ENCODE measurements around the gene CARD19. TPM values are rescaled to one million over a fixed set of nuclear protein-coding genes. Genes with fewer than 3 reads are reported as not detected.

Gene CARD19
- total and polyA plus RNA-seq, 2 of the 8 experiments (the other 6 are each of a cell fraction or from before 2014, with no cell fraction given): 21.2 to 112 TPM

- 89% methylated on average over 13 of the region's 15 CpGs; no CpG with 5 or more reads in 1 of the 2 experiments for WGBS, 2 experiments (ENCODE audit: extremely low coverage in 1 of 2, insufficient coverage in 1 of 2, insufficient read length in 1 of 2, insufficient replicate concordance in 2 of 2, low coverage in 1 of 2, low lambda C conversion rate in 2 of 2, missing lambda C conversion rate in 1 of 2)
- H2BK12ac ChIP-seq (ENCODE audit: low read depth, low read length): no peak overlapping the region
- no peaks in the 10 kb centered on the region; a peak in 2 of 8 replicates for H3K36me3 ChIP-seq (ENCODE audit: control insufficient read depth in 2 of 4, insufficient read depth in 4 of 4, low read length in 3 of 4)
- no peak overlapping the region for H3K14ac ChIP-seq (ENCODE audit: insufficient read length)
- H4K8ac ChIP-seq (ENCODE audit: extremely low read depth, insufficient read depth, low read length): peak overlapping the region; percentile 65; the same call in 1 of the 2 replicates
- peaks cover 0 to 10% of the 10 kb centered on the region in 2 experiments for H4K20me1 ChIP-seq (replicated peaks in 1 of 2; ENCODE audit: control insufficient read depth in 1 of 2, insufficient read depth in 2 of 2, low read length in 2 of 2)
- H2BK120ac ChIP-seq (replicated peaks; ENCODE audit: low read depth, low read length): no peak overlapping the region
- DNase-seq (ENCODE audit: low read depth in 1 of 2, low spot score in 2 of 2) (no peak), FAIRE-seq (no peak)
- no peak overlapping the region for H3K56ac ChIP-seq (replicated peaks; ENCODE audit: insufficient read length, low read depth, low read length)
- H2BK5ac ChIP-seq (ENCODE audit: low read depth, low read length): no peak overlapping the region; the same call in 1 of the 2 replicates
- H3K4ac ChIP-seq (replicated peaks; ENCODE audit: insufficient read length, low read depth, low read length): no peak overlapping the region
- H4K5ac ChIP-seq (ENCODE audit: insufficient read length, low read depth, low read length): no peak overlapping the region
- ChIA-PET CTCF (ENCODE audit: partially characterized antibody) (interaction anchor here (1.0 to 8.8 kb wide), 6 partner anchors 7 to 202 kb away, joined by 3 to 96 read pairs (median 6); no protein-coding TSS in a partner anchor), POLR2A (ENCODE audit: partially characterized antibody) (interaction anchor here (1.2 kb wide), 1 partner anchor 24 kb away, joined by 3 read pairs; no protein-coding TSS in a partner anchor)
- no peaks in the 10 kb centered on the region for H3K79me1 ChIP-seq (ENCODE audit: low read depth, low read length)
- H4K91ac ChIP-seq (replicated peaks; ENCODE audit: insufficient read length, low read length): no peak overlapping the region
- no peak overlapping the region for H3K9ac ChIP-seq (replicated peaks in 1 of 4; ENCODE audit: extremely low read depth in 1 of 4, low read depth in 3 of 4, low read length in 3 of 4)
- H2AK5ac ChIP-seq (ENCODE audit: low read depth, low read length): no peak overlapping the region
- H3K4me1 ChIP-seq (replicated peaks in 1 of 4; ENCODE audit: control insufficient read depth in 3 of 4, insufficient read depth in 4 of 4, low read length in 3 of 4): peaks cover 0 to 17% (median 10%) of the 10 kb centered on the region in 4 experiments; a peak in 6 of 7 replicates
- H2AFZ ChIP-seq (ENCODE audit: low read length): no peak overlapping the region
- H3K9me3 ChIP-seq (ENCODE audit: insufficient read depth in 2 of 2, low read depth in 1 of 2, low read length in 1 of 2): no peaks in the 10 kb centered on the region
- no peak overlapping the region for H3K4me3 ChIP-seq (ENCODE audit: extremely low read depth in 1 of 4, insufficient read depth in 2 of 4, low read depth in 3 of 4, low read length in 4 of 4)
- no peak overlapping the region for H3K23ac ChIP-seq (ENCODE audit: insufficient read length)
- no peaks in the 10 kb centered on the region for H3K27me3 ChIP-seq (replicated peaks in 1 of 4; ENCODE audit: control insufficient read depth in 3 of 4, extremely low read depth in 1 of 4, insufficient read depth in 3 of 4, low read length in 3 of 4)
- H3K23me2 ChIP-seq (ENCODE audit: low read depth, low read length): no peaks in the 10 kb centered on the region
- H3K4me2 ChIP-seq (ENCODE audit: insufficient read depth in 1 of 2, low read depth in 2 of 2, low read length in 2 of 2): no peak overlapping the region
- H2BK20ac ChIP-seq (ENCODE audit: low read length): no peak overlapping the region
- no peak overlapping the region for H3K18ac ChIP-seq (ENCODE audit: extremely low read depth, low read length)
- H2BK15ac ChIP-seq (ENCODE audit: low read length): no peak overlapping the region
- H3K27ac ChIP-seq (ENCODE audit: low read depth, low read length): no peak overlapping the region
- H3K79me2 ChIP-seq (ENCODE audit: control insufficient read depth in 1 of 2, insufficient read depth in 2 of 2, low read length in 2 of 2): no peaks in the 10 kb centered on the region
- TF ChIP-seq MAX (IDR thresholded peaks at IDR 0.05): no peak
- TF ChIP-seq SIRT6 (IDR thresholded peaks at IDR 0.05; ENCODE audit: low read length): no peak
- TF ChIP-seq E2F6 (IDR thresholded peaks at IDR 0.05): no peak
- no peak for TF ChIP-seq USF2 (IDR thresholded peaks at IDR 0.05; ENCODE audit: low read length)
- TF ChIP-seq CBX8 (IDR thresholded peaks at IDR 0.05; ENCODE audit: borderline replicate concordance, low read depth, low read length): no peak
- no peak for TF ChIP-seq MAFK (IDR thresholded peaks at IDR 0.05; ENCODE audit: low read depth, low read length)
- no peak for TF ChIP-seq POLR2A (IDR thresholded peaks at IDR 0.05; ENCODE audit: control extremely low read depth in 1 of 2, low read depth in 2 of 2, low read length in 2 of 2)
- TF ChIP-seq BRCA1 (IDR thresholded peaks at IDR 0.05; ENCODE audit: low read depth, low read length): no peak
- no peak for TF ChIP-seq BACH1 (IDR thresholded peaks at IDR 0.05; ENCODE audit: low read length)
- TF ChIP-seq EP300 (IDR thresholded peaks at IDR 0.05; ENCODE audit: borderline replicate concordance in 1 of 2, low read depth in 2 of 2, low read length in 2 of 2): no peak
- TF ChIP-seq CREB1 (IDR thresholded peaks at IDR 0.05): no peak
Measured at GRCh38 chr9:93112116-93112863, 16.3 kb downstream of the CARD19 start.

All from H1 (cell line).